Pancreas (tissue), 10 donors: ENCODE measurements around the gene TGM5. TPM values are rescaled to one million over a fixed set of nuclear protein-coding genes. Genes with fewer than 3 reads are reported as not detected.

Experiments used
- ATAC-seq, 4 donors: fragments of 200-7000 bp; cut with Tn5 transposase; one replicate each; pipeline versions ENCODE4 v1.8.0 to v1.9.1; 2020; ENCODE audit warnings: mild to moderate bottlenecking in 4 of 4, moderate library complexity in 4 of 4
- DNase-seq, 6 donors: peaks; one replicate each; pipeline ENCODE4 v3.0.0-alpha.2; 2020
- FAIRE-seq: peaks from 2 replicates; lab custom pipeline; 2012; peaks lifted over from hg19 to GRCh38; lab: Jason Lieb, UNC
- H3K27ac ChIP-seq, 4 donors: fragments of 200-600 bp; sonication (generic); 1 replicate in 3 of 4; 2 replicates in 1 of 4; pipeline versions ENCODE4 v1.5.0 to v1.8.0; 2020
- H3K27me3 ChIP-seq, 4 donors: fragments of 200-600 bp; one replicate each; pipeline ENCODE4 v1.8.0; 2021
- H3K36me3 ChIP-seq, 3 donors: fragments of 200-600 bp; sonication (generic) in 1 of 3; one replicate each; pipeline versions ENCODE4 v1.5.0 to v1.8.0; 2020 to 2021
- H3K4me1 ChIP-seq, 3 donors: fragments of 200-600 bp; one replicate each; pipeline ENCODE4 v1.8.0; 2021
- H3K4me3 ChIP-seq, 4 donors: fragments of 200-600 bp; sonication (generic) in 2 of 4; one replicate each; pipeline versions ENCODE4 v1.5.0 to v1.8.0; 2020 to 2021
- H3K9me3 ChIP-seq, 4 donors: fragments of 200-600 bp; one replicate each; pipeline ENCODE4 v1.8.0; 2021
- whole genome bisulfite sequencing, 2 donors: extraction: QIAGEN DNeasy Blood & Tissue Kit; methylation state at CpG; one replicate each; pipeline ENCODE4 v1.1.7; 2013; 5-methylcytosine and 5-hydroxymethylcytosine counted together
- intact Hi-C, 3 donors: fragments of 100-400 bp; cut with DNase I; formaldehyde crosslinking; loops; one replicate each; pipeline versions ENCODE4 v1.11.1 to v1.14.2; 2022
- polyA plus RNA-seq, 2 donors: library from polyadenylated mRNA; stranded (reverse); fragments of 200-250 nt; gene quantifications; one replicate each; pipeline ENCODE4 v1.2.3, GENCODE V29; 2013
- total RNA-seq, 6 donors: library from RNA; stranded (reverse); fragmentation: NEBNext Ultra II Directional in 4 of 6; extraction: Animal tissue kit (Norgen Biotek cat#: 25700) in 4 of 6; gene quantifications; one replicate each; pipeline versions ENCODE4 v1.2.1 to v1.2.4, GENCODE V29; 2021 to 2023
- TF ChIP-seq, protein P1 (sequence below), 4 donors: fragments of 200-600 bp; sonication (generic) in 3 of 4; IDR thresholded peaks; one replicate each; pipeline versions ENCODE4 v1.5.0 to v1.8.0; 2021; ENCODE audit warnings: antibody characterized with exemption in 4 of 4
- donor health status: healthy with polysubstance abuse.
- donor health status: DM: no; HTN: no; CAD: no; lungs with moderate emphysema.
- donor health status: DM: no; HTN: no; CAD: no.
- donor health status: control.
- donor health status: control.
- donor health status: Bipolar disorder and iron deficiency.
- donor health status: DM: yes; HTN: yes; CAD: no.
- donor health status: DM: no; HTN: no; CAD: no.
- donor health status: DM: no; HTN: no; CAD: no.
- donor health status: DM: yes; HTN: yes; CAD: no.

The TGM5 gene
- total RNA-seq (not detected), polyA plus RNA-seq (not detected)

GRCh38 chr15:43266834-43267233 lies at the start of gene TGM5:
Gene TGM5, minus strand, starts transcription at chr15:43266928. Its CDS starts 79 bp downstream, at chr15:43266849.
- DNase-seq = peak in 2 of 6 donors; percentile 13 to 31
- TF ChIP-seq, protein P1, sequence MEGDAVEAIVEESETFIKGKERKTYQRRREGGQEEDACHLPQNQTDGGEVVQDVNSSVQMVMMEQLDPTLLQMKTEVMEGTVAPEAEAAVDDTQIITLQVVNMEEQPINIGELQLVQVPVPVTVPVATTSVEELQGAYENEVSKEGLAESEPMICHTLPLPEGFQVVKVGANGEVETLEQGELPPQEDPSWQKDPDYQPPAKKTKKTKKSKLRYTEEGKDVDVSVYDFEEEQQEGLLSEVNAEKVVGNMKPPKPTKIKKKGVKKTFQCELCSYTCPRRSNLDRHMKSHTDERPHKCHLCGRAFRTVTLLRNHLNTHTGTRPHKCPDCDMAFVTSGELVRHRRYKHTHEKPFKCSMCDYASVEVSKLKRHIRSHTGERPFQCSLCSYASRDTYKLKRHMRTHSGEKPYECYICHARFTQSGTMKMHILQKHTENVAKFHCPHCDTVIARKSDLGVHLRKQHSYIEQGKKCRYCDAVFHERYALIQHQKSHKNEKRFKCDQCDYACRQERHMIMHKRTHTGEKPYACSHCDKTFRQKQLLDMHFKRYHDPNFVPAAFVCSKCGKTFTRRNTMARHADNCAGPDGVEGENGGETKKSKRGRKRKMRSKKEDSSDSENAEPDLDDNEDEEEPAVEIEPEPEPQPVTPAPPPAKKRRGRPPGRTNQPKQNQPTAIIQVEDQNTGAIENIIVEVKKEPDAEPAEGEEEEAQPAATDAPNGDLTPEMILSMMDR (IDR thresholded peaks at IDR 0.05) = no peak
- WGBS, 2 donors = 51 to 58% methylated on average over 8 of the region's 8 CpGs
- Histone ChIP-seq H3K36me3 (no peaks in the 10 kb centered on the region), H3K4me3 (no peak within 1 kb of the TSS), H3K9me3 (no peaks in the 10 kb centered on the region), H3K4me1 (no peaks in the 10 kb centered on the region), H3K27me3 (no peaks in the 10 kb centered on the region), H3K27ac (peak within 1 kb of the TSS in 1 of 4 donors; percentile 41)
- ATAC-seq = peak; percentile 53 to 89 (median 84)
- intact Hi-C loops = no loop called here
- no peak for FAIRE-seq

DNA sequence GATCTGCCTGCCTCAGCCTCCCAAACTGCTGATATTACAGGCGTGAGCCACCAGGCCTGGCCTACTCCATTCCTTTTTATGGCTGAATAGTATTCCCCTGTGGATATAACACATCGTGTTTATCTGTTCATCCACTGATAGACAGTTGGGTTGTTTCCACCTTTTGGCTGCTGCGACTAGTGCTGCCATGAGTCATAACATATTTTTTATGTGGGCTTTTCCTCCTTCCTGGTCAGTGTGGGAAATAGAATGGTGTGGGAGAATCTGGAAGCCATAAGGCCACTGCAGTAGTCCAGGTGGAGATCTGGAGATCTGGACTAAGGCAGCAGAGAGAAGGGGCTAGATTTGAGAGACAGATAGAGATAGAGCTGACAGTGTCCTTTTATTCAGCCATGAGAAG lies 47.4 kb upstream of the TGM5 start:
- H3K4me3 ChIP-seq = no peak overlapping the region
- intact Hi-C loops = no loop called here
- ATAC-seq (peak in 2 of 4 donors; percentile 16 to 27), DNase-seq (no peak), FAIRE-seq (no peak)
- H3K36me3 ChIP-seq = no peaks in the 10 kb centered on the region
- H3K9me3 ChIP-seq = no peaks in the 10 kb centered on the region
- WGBS, 2 donors = 64 to 70% methylated on average over 3 of the region's 3 CpGs
- no peak overlapping the region for H3K27ac ChIP-seq
- TF ChIP-seq, protein P1 (IDR thresholded peaks at IDR 0.05) = no peak
- H3K4me1 ChIP-seq = no peaks in the 10 kb centered on the region
- peaks cover 0 to 4% (median 0%) of the 10 kb centered on the region in 4 donors for H3K27me3 ChIP-seq

- DNase-seq (no peak), ATAC-seq (no peak), FAIRE-seq (no peak)
- H3K4me1 ChIP-seq = no peaks in the 10 kb centered on the region
- H3K27ac ChIP-seq = no peak overlapping the region
- 50 to 53% methylated on average over 4 of the region's 4 CpGs for WGBS, 2 donors
- no peaks in the 10 kb centered on the region for H3K9me3 ChIP-seq
- no peak overlapping the region for H3K4me3 ChIP-seq
- TF ChIP-seq, protein P1 (IDR thresholded peaks at IDR 0.05) = no peak
- H3K36me3 ChIP-seq = no peaks in the 10 kb centered on the region
- peaks cover 0 to 4% (median 0%) of the 10 kb centered on the region in 4 donors for H3K27me3 ChIP-seq
- intact Hi-C loops = no loop called here
These were observed 45.6 kb upstream of the TGM5 start for GRCh38 chr15:43312378-43312777.

GRCh38 chr15:43302205-43302817 lies 35.6 kb upstream of the TGM5 start, which contains the start of gene TGM7:
Gene TGM7, minus strand, starts transcription at chr15:43302255.
- no peak for DNase-seq
- 76 to 84% methylated on average over 11 of the region's 11 CpGs for WGBS, 2 donors

GRCh38 chr15:43299884-43300283 lies 33.2 kb upstream of the TGM5 start:
- no peaks in the 10 kb centered on the region for H3K36me3 ChIP-seq
- FAIRE-seq (no peak), ATAC-seq (no peak), DNase-seq (no peak)
- H3K27me3 ChIP-seq = no peaks in the 10 kb centered on the region
- H3K4me3 ChIP-seq = no peak overlapping the region
- intact Hi-C loops = no loop called here
- H3K27ac ChIP-seq = no peak overlapping the region
- H3K9me3 ChIP-seq = no peaks in the 10 kb centered on the region
- TF ChIP-seq, protein P1 (IDR thresholded peaks at IDR 0.05) = no peak
- no peaks in the 10 kb centered on the region for H3K4me1 ChIP-seq

More at GRCh38 chr15:43302205-43302817, 35.6 kb upstream of the TGM5 start, which contains the start of gene TGM7:
- Histone ChIP-seq H3K4me1 (no peaks in the 10 kb centered on the region), H3K36me3 (no peaks in the 10 kb centered on the region), H3K4me3 (no peak within 1 kb of the TSS), H3K27me3 (no peaks in the 10 kb centered on the region), H3K9me3 (no peaks in the 10 kb centered on the region), H3K27ac (no peak within 1 kb of the TSS)
- no peak for FAIRE-seq
- intact Hi-C loops = no loop called here
- TF ChIP-seq, protein P1 (IDR thresholded peaks at IDR 0.05) = no peak
- no peak for ATAC-seq
